ENCODE data around the gene PASK.
A peak's percentile ranks its signal among the peaks of the same experiment; 100 is the strongest.

The PASK gene

DNA sequence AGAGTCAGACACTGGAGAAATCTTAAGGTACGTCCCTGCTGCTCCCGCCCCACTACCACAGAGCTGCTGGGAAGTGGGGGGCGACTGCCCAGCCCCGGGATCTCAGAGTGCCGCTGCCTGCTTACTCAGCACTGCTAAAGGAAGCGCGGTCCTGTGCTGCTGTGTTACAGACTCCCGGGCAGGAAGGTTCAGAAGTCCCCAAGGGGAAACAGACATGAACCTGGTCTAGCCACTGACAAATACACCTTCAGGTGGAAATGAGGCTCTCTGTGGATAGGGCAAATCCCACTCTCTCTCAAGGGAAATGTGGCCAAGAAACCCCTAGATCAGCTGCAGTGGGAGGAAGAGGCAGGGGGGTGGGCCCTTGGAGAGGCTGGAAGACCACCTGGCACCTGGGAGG lies 60.9 kb downstream of the PASK start:
- Histone ChIP-seq H3K18ac (ENCODE audit: low read length) (no peak overlapping the region), H2BK12ac (ENCODE audit: low read length) (no peak overlapping the region), H3K9ac (ENCODE audit: low read depth, low read length, poor library complexity) (no peak overlapping the region), H3K23ac (ENCODE audit: low read depth, low read length, poor library complexity) (no peak overlapping the region), H3K4me2 (ENCODE audit: insufficient read depth, low read length, poor library complexity, severe bottlenecking) (no peak overlapping the region), H3K36me3 (replicated peaks in 1 of 2; ENCODE audit: control insufficient read depth in 2 of 2, insufficient read depth in 2 of 2, low read length in 2 of 2) (peaks cover 30 to 83% of the 10 kb centered on the region in 2 donors), H2AFZ (ENCODE audit: low read length) (no peak overlapping the region), H3K27ac (replicated peaks; ENCODE audit: low read length) (no peak overlapping the region), H4K8ac (ENCODE audit: low read depth, low read length) (no peak overlapping the region), H2BK15ac (ENCODE audit: low read length) (no peak overlapping the region), H2BK120ac (ENCODE audit: low read depth, low read length) (no peak overlapping the region), H3K79me1 (ENCODE audit: low read depth, low read length) (no peaks in the 10 kb centered on the region), H3K4me1 (ENCODE audit: control insufficient read depth in 2 of 2, insufficient read depth in 1 of 2, low read depth in 1 of 2, low read length in 2 of 2) (no peaks in the 10 kb centered on the region), H3K4ac (ENCODE audit: low read length) (no peak overlapping the region), H3K9me3 (replicated peaks in 1 of 2; ENCODE audit: control insufficient read depth in 2 of 2, insufficient read depth in 1 of 2, low read depth in 1 of 2, low read length in 2 of 2) (peaks cover 0 to 16% of the 10 kb centered on the region in 2 donors), H3K4me3 (ENCODE audit: low read length in 2 of 2) (no peak overlapping the region), H2AK5ac (ENCODE audit: low read depth, low read length) (no peak overlapping the region), H3K14ac (ENCODE audit: low read length) (no peak overlapping the region), H3K27me3 (ENCODE audit: control insufficient read depth in 3 of 3, insufficient read depth in 3 of 3, low read depth in 1 of 3, low read length in 3 of 3) (no peaks in the 10 kb centered on the region), H4K91ac (ENCODE audit: low read depth, low read length, poor library complexity) (no peak overlapping the region), H2BK5ac (ENCODE audit: low read length) (no peak overlapping the region)
- DNase-seq (ENCODE audit: low spot score), result no peak
- no CpG with 5 or more reads among the region's 8 CpGs for WGBS, 2 donors (ENCODE audit: extremely low coverage in 2 of 2, insufficient read length in 2 of 2, insufficient replicate concordance in 1 of 2)

GRCh38 chr2:241087420-241088268 lies 61.6 kb downstream of the PASK start:
- Histone ChIP-seq H3K18ac (ENCODE audit: low read length) (no peak overlapping the region), H2BK15ac (ENCODE audit: low read length) (no peak overlapping the region), H3K9ac (ENCODE audit: low read depth, low read length, poor library complexity) (no peak overlapping the region), H3K9me3 (replicated peaks in 1 of 2; ENCODE audit: control insufficient read depth in 2 of 2, insufficient read depth in 1 of 2, low read depth in 1 of 2, low read length in 2 of 2) (peaks cover 0 to 16% of the 10 kb centered on the region in 2 donors), H2BK12ac (ENCODE audit: low read length) (no peak overlapping the region), H3K4me2 (ENCODE audit: insufficient read depth, low read length, poor library complexity, severe bottlenecking) (no peak overlapping the region), H4K91ac (ENCODE audit: low read depth, low read length, poor library complexity) (no peak overlapping the region), H2BK120ac (ENCODE audit: low read depth, low read length) (no peak overlapping the region), H3K4ac (ENCODE audit: low read length) (no peak overlapping the region), H3K14ac (ENCODE audit: low read length) (no peak overlapping the region), H3K36me3 (replicated peaks in 1 of 2; ENCODE audit: control insufficient read depth in 2 of 2, insufficient read depth in 2 of 2, low read length in 2 of 2) (peaks cover 27 to 76% of the 10 kb centered on the region in 2 donors), H3K23ac (ENCODE audit: low read depth, low read length, poor library complexity) (no peak overlapping the region), H3K4me1 (ENCODE audit: control insufficient read depth in 2 of 2, insufficient read depth in 1 of 2, low read depth in 1 of 2, low read length in 2 of 2) (no peaks in the 10 kb centered on the region), H3K27ac (replicated peaks; ENCODE audit: low read length) (no peak overlapping the region), H2AFZ (ENCODE audit: low read length) (no peak overlapping the region), H2BK5ac (ENCODE audit: low read length) (no peak overlapping the region), H3K4me3 (ENCODE audit: low read length in 2 of 2) (peak overlapping the region in 1 of 2 donors; percentile 33), H3K27me3 (ENCODE audit: control insufficient read depth in 3 of 3, insufficient read depth in 3 of 3, low read depth in 1 of 3, low read length in 3 of 3) (no peaks in the 10 kb centered on the region), H3K79me1 (ENCODE audit: low read depth, low read length) (no peaks in the 10 kb centered on the region), H2AK5ac (ENCODE audit: low read depth, low read length) (no peak overlapping the region), H4K8ac (ENCODE audit: low read depth, low read length) (no peak overlapping the region)
- WGBS, 2 donors (ENCODE audit: extremely low coverage in 2 of 2, insufficient read length in 2 of 2, insufficient replicate concordance in 1 of 2), result no CpG with 5 or more reads among the region's 29 CpGs
- no peak for DNase-seq (ENCODE audit: low spot score)

DNA sequence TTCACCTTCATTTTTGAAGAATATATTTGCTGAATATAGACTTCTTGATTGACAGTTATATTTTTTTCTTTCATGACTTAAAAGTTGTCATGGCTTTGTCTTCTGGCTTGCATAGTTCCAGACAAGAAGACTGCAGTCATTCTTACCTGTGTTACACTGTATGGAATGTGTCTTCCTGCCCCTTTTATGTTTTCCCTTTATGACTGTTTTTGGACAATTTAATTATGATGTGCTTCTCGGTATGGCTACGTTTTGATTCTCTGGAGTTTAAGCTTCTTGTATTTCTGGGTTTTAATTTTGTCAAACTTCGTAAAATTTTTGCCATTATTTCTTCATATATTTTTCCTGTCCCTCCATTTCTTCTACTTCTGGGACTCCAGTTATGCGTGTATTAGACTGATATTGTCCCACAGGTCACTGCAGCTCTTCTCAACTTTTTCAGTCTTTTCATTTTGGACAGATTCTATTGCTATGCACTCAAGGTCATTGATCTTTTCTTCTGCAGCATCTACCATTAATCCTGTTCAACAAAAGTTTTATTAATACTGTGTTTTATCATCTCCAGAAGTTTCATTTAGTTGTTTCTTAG lies 64.3 kb downstream of the PASK start:
- Histone ChIP-seq H4K8ac (ENCODE audit: low read depth, low read length) (no peak overlapping the region), H3K14ac (ENCODE audit: low read length) (no peak overlapping the region), H3K4ac (ENCODE audit: low read length) (no peak overlapping the region), H3K18ac (ENCODE audit: low read length) (no peak overlapping the region), H3K79me1 (ENCODE audit: low read depth, low read length) (no peaks in the 10 kb centered on the region), H2BK12ac (ENCODE audit: low read length) (no peak overlapping the region), H2BK5ac (ENCODE audit: low read length) (no peak overlapping the region), H3K4me2 (ENCODE audit: insufficient read depth, low read length, poor library complexity, severe bottlenecking) (no peak overlapping the region), H3K36me3 (replicated peaks in 1 of 2; ENCODE audit: control insufficient read depth in 2 of 2, insufficient read depth in 2 of 2, low read length in 2 of 2) (peaks cover 21 to 49% of the 10 kb centered on the region in 2 donors), H3K9ac (ENCODE audit: low read depth, low read length, poor library complexity) (no peak overlapping the region), H2BK120ac (ENCODE audit: low read depth, low read length) (no peak overlapping the region), H2AK5ac (ENCODE audit: low read depth, low read length) (no peak overlapping the region), H2AFZ (ENCODE audit: low read length) (no peak overlapping the region), H3K4me3 (ENCODE audit: low read length in 2 of 2) (no peak overlapping the region), H4K91ac (ENCODE audit: low read depth, low read length, poor library complexity) (no peak overlapping the region), H2BK15ac (ENCODE audit: low read length) (no peak overlapping the region), H3K27ac (replicated peaks; ENCODE audit: low read length) (no peak overlapping the region), H3K23ac (ENCODE audit: low read depth, low read length, poor library complexity) (no peak overlapping the region), H3K4me1 (ENCODE audit: control insufficient read depth in 2 of 2, insufficient read depth in 1 of 2, low read depth in 1 of 2, low read length in 2 of 2) (peaks cover 0 to 4% of the 10 kb centered on the region in 2 donors), H3K27me3 (ENCODE audit: control insufficient read depth in 3 of 3, insufficient read depth in 3 of 3, low read depth in 1 of 3, low read length in 3 of 3) (no peaks in the 10 kb centered on the region), H3K9me3 (replicated peaks in 1 of 2; ENCODE audit: control insufficient read depth in 2 of 2, insufficient read depth in 1 of 2, low read depth in 1 of 2, low read length in 2 of 2) (peaks cover 0 to 16% of the 10 kb centered on the region in 2 donors)
- WGBS, 2 donors (ENCODE audit: extremely low coverage in 2 of 2, insufficient read length in 2 of 2, insufficient replicate concordance in 1 of 2), result no CpG with 5 or more reads among the region's 4 CpGs
- DNase-seq (ENCODE audit: low spot score), result no peak

- H3K27me3 ChIP-seq (ENCODE audit: control insufficient read depth in 3 of 3, insufficient read depth in 3 of 3, low read depth in 1 of 3, low read length in 3 of 3), result no peaks in the 10 kb centered on the region
- no peak overlapping the region for H2AK5ac ChIP-seq (ENCODE audit: low read depth, low read length)
- peak overlapping the region; percentile 1 for H3K23ac ChIP-seq (ENCODE audit: low read depth, low read length, poor library complexity)
- no peak for DNase-seq (ENCODE audit: low spot score)
- no peak overlapping the region for H4K8ac ChIP-seq (ENCODE audit: low read depth, low read length)
- H2AFZ ChIP-seq (ENCODE audit: low read length), result no peak overlapping the region
- H2BK12ac ChIP-seq (ENCODE audit: low read length), result no peak overlapping the region
- H2BK15ac ChIP-seq (ENCODE audit: low read length), result no peak overlapping the region
- H3K9me3 ChIP-seq (replicated peaks in 1 of 2; ENCODE audit: control insufficient read depth in 2 of 2, insufficient read depth in 1 of 2, low read depth in 1 of 2, low read length in 2 of 2), result peaks cover 0 to 16% of the 10 kb centered on the region in 2 donors
- H3K18ac ChIP-seq (ENCODE audit: low read length), result no peak overlapping the region
- no peak overlapping the region for H3K27ac ChIP-seq (replicated peaks; ENCODE audit: low read length)
- H3K4me1 ChIP-seq (ENCODE audit: control insufficient read depth in 2 of 2, insufficient read depth in 1 of 2, low read depth in 1 of 2, low read length in 2 of 2), result peaks cover 0 to 4% of the 10 kb centered on the region in 2 donors
- no peak overlapping the region for H3K9ac ChIP-seq (ENCODE audit: low read depth, low read length, poor library complexity)
- peak overlapping the region in 1 of 2 donors; percentile 17 for H3K4me3 ChIP-seq (ENCODE audit: low read length in 2 of 2)
- no peak overlapping the region for H3K14ac ChIP-seq (ENCODE audit: low read length)
- no peak overlapping the region for H4K91ac ChIP-seq (ENCODE audit: low read depth, low read length, poor library complexity)
- H3K79me1 ChIP-seq (ENCODE audit: low read depth, low read length), result no peaks in the 10 kb centered on the region
- no peak overlapping the region for H2BK120ac ChIP-seq (ENCODE audit: low read depth, low read length)
- WGBS, 2 donors (ENCODE audit: extremely low coverage in 2 of 2, insufficient read length in 2 of 2, insufficient replicate concordance in 1 of 2), result no CpG with 5 or more reads among the region's 5 CpGs
- no peak overlapping the region for H3K4ac ChIP-seq (ENCODE audit: low read length)
- no peak overlapping the region for H2BK5ac ChIP-seq (ENCODE audit: low read length)
- H3K4me2 ChIP-seq (ENCODE audit: insufficient read depth, low read length, poor library complexity, severe bottlenecking), result no peak overlapping the region
- peaks cover 11 to 30% of the 10 kb centered on the region in 2 donors for H3K36me3 ChIP-seq (replicated peaks in 1 of 2; ENCODE audit: control insufficient read depth in 2 of 2, insufficient read depth in 2 of 2, low read length in 2 of 2)
Measured at GRCh38 chr2:241083091-241083415, 66.2 kb downstream of the PASK start.
